ENCODE results near the gene SLC25A13. TPM values are rescaled to one million over a fixed set of nuclear protein-coding genes. Genes with fewer than 3 reads are reported as not detected.
"Not testable (repeated sequence)": the region's sequence is repeated elsewhere in the genome, so short reads cannot be mapped to it uniquely, and the experiment has no call there.

Gene SLC25A13
- total RNA-seq, 1 experiment from 2014 or later = 19.5 TPM

DNA sequence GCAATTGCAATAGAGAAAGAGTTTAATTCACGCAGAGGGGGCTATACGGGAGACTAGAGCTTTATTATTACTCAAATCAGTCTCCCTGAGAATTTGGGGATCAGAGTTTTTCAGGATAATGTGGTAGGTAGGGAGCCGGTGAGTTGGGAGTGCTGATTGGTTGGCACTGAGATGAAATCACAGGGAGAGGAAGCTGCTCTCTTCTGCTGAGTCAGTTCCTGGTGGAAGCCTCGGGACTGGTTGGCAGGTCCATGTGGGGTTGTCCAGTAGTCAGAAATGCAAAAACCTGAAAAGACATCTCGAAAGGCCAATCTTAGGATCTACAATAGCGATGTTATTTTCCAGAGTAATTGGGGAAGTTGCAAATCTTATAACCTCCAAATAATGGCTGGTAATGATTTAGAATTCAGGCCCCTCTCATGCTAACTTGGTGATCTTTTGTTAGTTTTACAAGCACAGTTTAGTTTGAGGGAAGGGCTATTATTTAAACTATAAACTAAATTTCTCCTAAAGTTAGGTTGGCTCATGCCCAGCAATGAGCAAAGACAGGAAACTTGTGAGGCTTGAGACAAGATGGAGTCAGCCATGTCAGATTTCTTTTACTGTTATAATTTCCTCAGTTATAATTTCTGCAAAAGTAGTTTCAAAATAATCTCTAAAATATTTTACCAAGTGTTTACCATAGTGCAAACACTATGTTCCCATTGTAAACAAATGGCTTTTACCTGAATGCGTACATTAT is 39.4 kb upstream of the SLC25A13 start:
- DNase-seq (no peak), ATAC-seq (no peak)
- no peak overlapping the region for H3K27ac ChIP-seq (ENCODE audit: low read length)
- H3K4me1 ChIP-seq (ENCODE audit: insufficient read depth, low read length) = no peaks in the 10 kb centered on the region
- no peaks in the 10 kb centered on the region for H3K79me2 ChIP-seq (ENCODE audit: low read length)
- H3K27me3 ChIP-seq (ENCODE audit: low read length) = no peaks in the 10 kb centered on the region
- H3K9me2 ChIP-seq (replicated peaks; ENCODE audit: low read length) = no peaks in the 10 kb centered on the region
- no peak overlapping the region for H3K9ac ChIP-seq (ENCODE audit: low read length)
- no peak overlapping the region for H3K4me2 ChIP-seq (ENCODE audit: low read length)
- no peaks in the 10 kb centered on the region for H3K9me3 ChIP-seq (ENCODE audit: low read length)
- intact Hi-C loops (cut with micrococcal nuclease) = no loop called here
- no TSS peak for BruUV-seq (replicated peaks)
- no peak overlapping the region for H3K4me3 ChIP-seq (ENCODE audit: low read length)
- no peak overlapping the region for H2AFZ ChIP-seq (ENCODE audit: low read length)
- ChIA-PET CTCF (no interaction called here), POLR2A (ENCODE audit: unreplicated experiment) (no interaction called here)
- no peaks in the 10 kb centered on the region for H4K20me1 ChIP-seq (ENCODE audit: low read length)
- no peaks in the 10 kb centered on the region for H3K36me3 ChIP-seq (ENCODE audit: low read depth, low read length)
- H3F3A ChIP-seq (ENCODE audit: low read length, unreplicated experiment) = no peaks in the 10 kb centered on the region
- TF ChIP-seq EZH2 (IDR thresholded peaks at IDR 0.05; ENCODE audit: low read length, unreplicated experiment) = no peak

DNA sequence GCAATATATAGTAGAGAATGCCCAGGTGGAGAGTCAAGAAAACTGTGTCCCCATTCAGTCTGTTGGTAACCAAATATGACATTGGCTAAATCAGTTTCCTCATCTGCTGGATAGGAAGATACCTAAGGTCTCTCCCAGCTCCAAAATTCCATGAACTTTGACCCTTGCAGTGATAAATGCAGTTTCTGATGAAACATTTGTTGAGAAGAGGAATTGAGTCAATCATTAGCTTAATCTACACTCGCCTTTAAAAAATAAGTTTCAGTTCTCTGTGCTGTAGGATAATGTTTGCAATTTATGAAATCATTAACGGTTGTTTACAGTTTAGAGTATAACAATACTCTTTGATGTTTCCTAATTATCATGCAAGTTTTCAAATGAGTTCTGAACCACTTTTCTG is 38.0 kb upstream of the SLC25A13 start:
- no TSS peak for BruUV-seq (replicated peaks)
- no peak overlapping the region for H2AFZ ChIP-seq (ENCODE audit: low read length)
- H3K9ac ChIP-seq (ENCODE audit: low read length) = no peak overlapping the region
- H3F3A ChIP-seq (ENCODE audit: low read length, unreplicated experiment) = no peaks in the 10 kb centered on the region
- no peaks in the 10 kb centered on the region for H3K9me2 ChIP-seq (replicated peaks; ENCODE audit: low read length)
- no peaks in the 10 kb centered on the region for H4K20me1 ChIP-seq (ENCODE audit: low read length)
- no peaks in the 10 kb centered on the region for H3K9me3 ChIP-seq (ENCODE audit: low read length)
- H3K4me2 ChIP-seq (ENCODE audit: low read length) = no peak overlapping the region
- no peaks in the 10 kb centered on the region for H3K27me3 ChIP-seq (ENCODE audit: low read length)
- TF ChIP-seq EZH2 (IDR thresholded peaks at IDR 0.05; ENCODE audit: low read length, unreplicated experiment) (no peak), EZH2phosphoT487 (IDR thresholded peaks at IDR 0.05; ENCODE audit: borderline replicate concordance, low read length) (no peak)
- TF ChIP-seq, protein P1, sequence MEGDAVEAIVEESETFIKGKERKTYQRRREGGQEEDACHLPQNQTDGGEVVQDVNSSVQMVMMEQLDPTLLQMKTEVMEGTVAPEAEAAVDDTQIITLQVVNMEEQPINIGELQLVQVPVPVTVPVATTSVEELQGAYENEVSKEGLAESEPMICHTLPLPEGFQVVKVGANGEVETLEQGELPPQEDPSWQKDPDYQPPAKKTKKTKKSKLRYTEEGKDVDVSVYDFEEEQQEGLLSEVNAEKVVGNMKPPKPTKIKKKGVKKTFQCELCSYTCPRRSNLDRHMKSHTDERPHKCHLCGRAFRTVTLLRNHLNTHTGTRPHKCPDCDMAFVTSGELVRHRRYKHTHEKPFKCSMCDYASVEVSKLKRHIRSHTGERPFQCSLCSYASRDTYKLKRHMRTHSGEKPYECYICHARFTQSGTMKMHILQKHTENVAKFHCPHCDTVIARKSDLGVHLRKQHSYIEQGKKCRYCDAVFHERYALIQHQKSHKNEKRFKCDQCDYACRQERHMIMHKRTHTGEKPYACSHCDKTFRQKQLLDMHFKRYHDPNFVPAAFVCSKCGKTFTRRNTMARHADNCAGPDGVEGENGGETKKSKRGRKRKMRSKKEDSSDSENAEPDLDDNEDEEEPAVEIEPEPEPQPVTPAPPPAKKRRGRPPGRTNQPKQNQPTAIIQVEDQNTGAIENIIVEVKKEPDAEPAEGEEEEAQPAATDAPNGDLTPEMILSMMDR (conservative IDR thresholded peaks at IDR 0.05; ENCODE audit: low read depth, low read length) = no peak
- ChIA-PET CTCF (no interaction called here), POLR2A (ENCODE audit: unreplicated experiment) (no interaction called here)
- no peaks in the 10 kb centered on the region for H3K36me3 ChIP-seq (ENCODE audit: low read depth, low read length)
- no peak overlapping the region for H3K27ac ChIP-seq (ENCODE audit: low read length)
- intact Hi-C loops (cut with micrococcal nuclease) = no loop called here
- DNase-seq (no peak), ATAC-seq (no peak)
- no peaks in the 10 kb centered on the region for H3K79me2 ChIP-seq (ENCODE audit: low read length)
- no peak overlapping the region for H3K4me3 ChIP-seq (ENCODE audit: low read length)
- no peaks in the 10 kb centered on the region for H3K4me1 ChIP-seq (ENCODE audit: insufficient read depth, low read length)

DNA sequence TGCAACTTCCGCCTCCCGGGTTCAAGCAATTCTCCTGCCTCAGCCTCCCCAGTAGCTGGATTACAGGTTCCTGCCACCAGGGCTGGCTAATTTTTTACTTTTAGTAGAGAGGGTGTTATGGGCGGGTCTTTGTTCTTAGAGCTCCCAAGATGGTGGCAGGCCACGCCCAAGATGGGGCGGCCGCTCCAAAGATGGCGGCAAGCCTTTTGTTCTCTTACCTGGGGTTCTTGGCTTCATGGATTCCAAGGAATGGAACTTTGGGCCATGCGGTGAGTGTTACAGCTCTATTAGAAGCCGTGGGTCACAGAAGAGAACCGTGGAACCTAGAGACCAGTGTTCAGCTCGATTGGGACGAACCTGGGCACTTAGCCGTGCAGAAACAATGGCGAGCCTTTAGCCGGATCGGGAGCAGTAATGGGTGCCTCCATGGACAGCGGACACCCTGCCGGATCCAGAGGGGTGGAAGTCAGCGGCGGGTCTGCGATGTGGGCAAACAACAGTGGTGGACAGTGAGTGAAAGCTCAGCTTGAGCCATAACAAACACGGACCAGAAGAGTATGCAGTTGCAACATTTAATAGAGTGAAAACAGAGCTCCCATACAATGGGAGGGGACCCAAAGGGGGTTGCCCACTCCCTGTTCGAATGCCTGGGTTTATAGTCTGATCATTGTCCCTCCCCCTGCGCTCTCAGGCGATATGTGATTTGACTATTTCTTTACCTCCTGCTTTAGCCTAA is 36.5 kb upstream of the SLC25A13 start:
- CTCF ChIA-PET = not testable (repeated sequence)

More for the DNA sequence above, 36.5 kb upstream of the SLC25A13 start:
- H4K20me1 ChIP-seq (ENCODE audit: low read length); H3K9me3 ChIP-seq (ENCODE audit: low read length); intact Hi-C loops (cut with micrococcal nuclease); H3K4me2 ChIP-seq (ENCODE audit: low read length); H3K36me3 ChIP-seq (ENCODE audit: low read depth, low read length); H2AFZ ChIP-seq (ENCODE audit: low read length); H3K9me2 ChIP-seq (replicated peaks; ENCODE audit: low read length); DNase-seq; H3K4me1 ChIP-seq (ENCODE audit: insufficient read depth, low read length); H3F3A ChIP-seq (ENCODE audit: low read length, unreplicated experiment); H3K27ac ChIP-seq (ENCODE audit: low read length); POLR2A ChIA-PET (ENCODE audit: unreplicated experiment); H3K79me2 ChIP-seq (ENCODE audit: low read length); ATAC-seq; H3K9ac ChIP-seq (ENCODE audit: low read length); BruUV-seq (replicated peaks); H3K4me3 ChIP-seq (ENCODE audit: low read length); H3K27me3 ChIP-seq (ENCODE audit: low read length): not testable (repeated sequence)
